ENCODE results near the gene NFE2L2.
"Not testable (repeated sequence)": the region's sequence is repeated elsewhere in the genome, so short reads cannot be mapped to it uniquely, and the experiment has no call there.

NFE2L2 gene

DNA sequence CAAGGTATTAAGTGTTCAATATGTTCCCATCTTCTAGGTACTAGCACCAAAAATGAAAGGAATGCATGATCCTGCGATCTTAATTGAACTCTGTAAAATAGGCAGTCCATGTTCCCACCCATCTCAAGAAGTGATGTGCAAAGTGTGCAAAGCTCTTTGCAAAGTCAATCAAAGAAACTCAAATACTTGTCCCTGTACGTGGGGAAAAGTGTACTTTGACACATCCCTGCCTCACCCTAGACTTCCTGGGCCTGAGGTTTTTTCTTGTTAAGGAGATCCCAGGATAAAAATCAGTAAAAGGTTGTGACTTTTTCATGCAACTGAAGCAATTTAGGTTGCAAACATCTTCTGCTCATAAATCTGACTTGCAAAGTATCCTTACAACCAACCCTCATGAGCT is 26.6 kb downstream of the NFE2L2 start:
- no peak for DNase-seq (ENCODE audit: low read depth in 2 of 2)

DNA sequence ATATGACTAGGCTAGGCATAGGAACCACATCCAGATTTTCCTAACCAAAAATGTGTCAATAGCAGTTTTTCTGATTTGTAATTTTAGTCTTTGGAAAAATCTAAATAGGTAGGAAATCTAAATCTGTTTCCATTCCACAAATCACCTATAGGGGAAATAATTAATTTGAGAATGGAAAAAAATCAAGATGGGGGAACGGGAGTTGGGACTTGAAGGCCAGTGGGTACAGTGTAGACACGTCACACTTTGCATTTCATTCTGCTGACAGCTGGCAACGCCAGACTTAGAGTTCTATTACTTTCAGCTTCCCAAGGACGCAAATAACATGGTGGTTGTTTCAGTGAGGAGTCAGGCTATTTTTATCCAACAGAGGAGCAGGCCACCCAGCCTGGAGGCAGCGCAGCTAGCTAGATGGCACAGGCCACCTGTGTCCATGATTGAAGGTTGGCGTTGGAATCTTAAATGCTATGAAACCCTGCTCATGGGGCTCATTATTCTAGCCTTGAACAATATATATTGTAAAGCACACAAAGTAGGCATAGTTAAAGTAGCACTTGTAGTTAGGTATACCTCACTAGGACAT is 28.6 kb downstream of the NFE2L2 start:
- no peak for DNase-seq (ENCODE audit: low read depth in 2 of 2)

DNA sequence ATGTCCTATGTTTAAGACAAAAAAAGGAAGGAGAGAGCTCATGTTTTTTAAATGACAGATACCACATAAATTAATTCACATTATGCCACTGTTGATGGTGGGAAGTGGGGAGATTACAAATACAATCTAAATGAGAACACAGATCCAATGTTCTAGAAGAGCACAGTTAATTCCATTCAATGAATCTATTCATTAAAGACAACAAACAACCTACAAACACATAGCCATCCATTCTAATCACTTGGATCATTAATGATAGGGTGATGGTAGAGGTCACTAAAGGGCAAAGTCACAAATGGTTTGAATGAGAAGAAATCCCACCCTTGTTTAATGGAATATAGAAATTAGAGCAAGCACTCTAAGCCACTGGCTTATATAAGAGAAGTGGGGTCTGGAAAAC is 30.3 kb downstream of the NFE2L2 start:
- no peak for DNase-seq (ENCODE audit: low read depth in 2 of 2)

DNA sequence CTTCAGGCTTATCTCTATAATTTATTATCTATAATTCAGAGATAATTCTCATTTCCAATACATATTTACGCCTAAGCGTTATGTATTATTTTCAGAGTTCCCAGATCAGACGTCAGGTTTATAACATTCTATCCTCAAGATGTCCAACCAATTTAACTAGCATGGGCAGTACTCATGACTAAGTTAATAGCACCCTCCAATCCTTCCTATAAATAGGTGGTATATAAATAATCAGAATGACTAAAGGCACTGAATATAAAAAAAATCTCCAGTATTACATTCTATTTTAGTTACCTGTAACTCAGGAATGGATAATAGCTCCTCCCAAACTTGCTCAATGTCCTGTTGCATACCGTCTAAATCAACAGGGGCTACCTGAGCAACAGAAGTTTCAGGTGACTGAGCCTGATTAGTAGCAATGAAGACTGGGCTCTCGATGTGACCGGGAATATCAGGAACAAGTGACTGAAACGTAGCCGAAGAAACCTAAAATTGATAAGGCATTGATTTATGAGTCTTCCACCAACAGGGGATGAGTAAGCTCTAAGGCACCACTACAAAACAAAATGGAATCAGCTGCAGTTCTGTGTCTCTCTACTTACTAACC is 32.3 kb downstream of the NFE2L2 start:
- no peak for DNase-seq (ENCODE audit: low read depth in 2 of 2)

DNA sequence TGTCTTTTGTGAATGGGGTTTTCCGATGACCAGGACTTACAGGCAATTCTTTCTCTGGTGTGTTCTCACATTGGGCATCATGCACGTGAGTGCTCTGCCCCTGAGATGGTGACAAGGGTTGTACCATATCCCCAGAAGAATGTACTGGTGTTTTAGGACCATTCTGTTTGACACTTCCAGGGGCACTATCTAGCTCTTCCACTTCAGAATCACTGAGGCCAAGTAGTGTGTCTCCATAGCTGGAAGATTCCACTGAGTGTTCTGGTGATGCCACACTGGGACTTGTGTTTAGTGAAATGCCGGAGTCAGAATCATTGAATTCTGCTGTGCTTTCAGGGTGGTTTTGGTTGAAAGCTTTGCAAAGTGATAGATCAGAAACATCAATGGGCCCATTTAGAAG is 33.3 kb downstream of the NFE2L2 start:
- no peak for DNase-seq (ENCODE audit: low read depth in 2 of 2)

DNA sequence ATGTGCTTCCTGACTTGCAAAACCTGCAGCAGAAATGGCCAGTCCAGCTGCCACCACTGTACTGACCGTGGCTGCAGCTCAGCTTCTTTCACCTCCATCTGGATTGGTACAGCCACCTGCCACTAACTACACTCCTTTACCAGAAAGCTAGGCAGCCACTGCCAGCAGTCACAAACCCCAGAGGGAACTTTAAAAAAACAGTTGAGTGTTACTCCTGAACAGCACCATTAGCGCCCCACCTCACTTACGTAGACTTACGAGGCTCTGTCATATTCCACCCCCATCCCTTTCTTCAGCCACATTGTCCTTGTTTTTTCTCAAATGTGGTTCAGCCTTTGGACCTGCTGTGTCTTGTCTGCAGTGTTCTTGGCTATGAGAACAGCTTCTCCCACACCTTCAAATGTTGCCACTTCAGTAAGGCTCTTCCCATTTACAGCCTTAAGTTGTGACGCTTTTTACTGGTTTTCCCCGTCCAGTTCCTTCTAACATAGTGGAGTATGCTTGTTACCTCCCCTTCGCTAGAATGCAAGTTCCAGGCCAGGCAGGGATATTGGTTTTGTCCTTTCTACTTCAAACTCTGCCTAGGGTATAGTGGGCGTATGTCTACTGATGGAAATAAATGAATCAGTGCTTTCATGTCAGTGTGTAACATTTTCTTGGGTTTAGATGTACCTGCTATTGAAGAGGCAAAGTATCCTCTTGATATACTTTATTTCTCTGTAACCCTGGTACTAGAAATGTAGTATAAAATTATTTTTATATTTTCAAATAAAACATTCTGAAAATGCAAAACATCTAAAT is 34.9 kb downstream of the NFE2L2 start:
- DNase-seq (ENCODE audit: low read depth in 2 of 2) = no peak

DNA sequence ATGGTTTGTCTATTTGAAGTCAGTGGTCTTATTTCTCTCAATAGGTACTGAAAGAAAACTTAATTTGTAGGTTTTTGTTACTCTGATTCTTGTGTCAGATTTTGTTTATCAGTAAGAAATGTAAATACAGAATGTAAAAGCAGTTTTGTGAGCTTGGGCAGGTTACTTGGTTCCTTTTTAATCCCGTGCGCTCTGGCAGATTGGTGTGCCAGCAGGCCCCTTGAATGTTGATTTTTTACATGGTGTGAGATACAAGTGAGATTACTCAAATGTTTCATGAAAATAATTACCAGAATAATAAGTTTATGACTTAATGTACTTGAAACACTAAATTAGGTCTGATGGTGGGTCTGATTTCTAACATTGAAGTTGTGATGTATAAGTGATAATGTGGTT is 38.6 kb downstream of the NFE2L2 start:
- DNase-seq (ENCODE audit: low read depth in 2 of 2) = no peak

DNA sequence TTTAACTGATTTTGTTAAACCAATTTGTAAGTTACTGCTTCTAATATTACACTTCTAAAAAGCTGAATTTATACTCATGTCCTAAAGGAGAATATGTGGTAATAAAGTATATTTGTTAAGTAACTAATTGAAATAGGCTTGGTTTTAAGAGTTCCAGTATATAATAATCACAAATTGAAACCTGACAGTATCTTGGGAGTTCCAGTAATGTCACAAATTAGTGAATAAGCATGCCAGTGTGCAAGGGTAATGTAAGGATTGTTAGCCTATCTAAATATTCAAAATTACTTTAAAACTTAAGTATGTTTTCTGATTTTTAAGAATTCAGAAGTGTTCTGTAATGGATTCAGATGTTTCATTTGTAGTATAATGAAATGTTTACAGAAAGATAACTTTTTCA is 41.1 kb downstream of the NFE2L2 start:
- DNase-seq (ENCODE audit: low read depth in 2 of 2) = not testable (repeated sequence)

DNA sequence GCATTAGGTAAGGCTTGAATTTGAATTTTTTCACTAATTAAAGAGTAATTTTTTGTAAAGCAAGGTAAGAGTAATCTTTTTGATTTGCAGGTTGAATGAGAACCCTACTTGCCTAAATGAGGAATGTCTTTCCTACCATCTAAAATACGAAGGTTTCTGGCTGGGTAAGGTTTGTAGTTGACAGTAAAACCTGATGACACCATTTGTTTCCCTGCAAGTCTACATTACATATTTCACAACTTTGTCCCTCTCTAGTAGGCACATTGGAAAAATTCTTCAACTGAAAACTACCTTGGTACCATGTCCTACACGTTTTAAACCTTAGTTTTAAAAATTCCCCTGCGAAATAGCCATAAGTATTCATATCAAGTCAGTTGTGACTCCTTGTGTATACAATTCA is 42.6 kb downstream of the NFE2L2 start:
- no peak for DNase-seq (ENCODE audit: low read depth in 2 of 2)

DNA sequence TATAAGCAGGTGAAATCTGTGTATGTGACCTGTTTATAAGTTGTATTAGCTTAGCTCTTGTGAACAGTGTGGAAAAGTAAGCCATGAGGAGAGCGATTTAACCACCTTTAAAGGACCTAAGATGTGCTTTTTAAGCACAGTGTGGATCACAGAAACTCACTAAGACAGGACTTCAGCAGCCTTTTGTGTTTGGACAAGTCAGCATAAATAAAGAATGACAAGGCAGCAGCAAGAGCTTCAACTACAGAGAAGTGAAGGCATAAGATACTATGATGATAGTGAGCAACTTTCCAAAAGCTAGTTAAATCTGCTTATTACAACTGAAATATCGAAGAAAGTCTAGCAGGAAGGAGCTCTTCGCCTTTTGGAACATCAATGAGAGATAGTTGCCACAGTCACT is 43.0 kb downstream of the NFE2L2 start:
- DNase-seq (ENCODE audit: low read depth in 2 of 2) = no peak

DNA sequence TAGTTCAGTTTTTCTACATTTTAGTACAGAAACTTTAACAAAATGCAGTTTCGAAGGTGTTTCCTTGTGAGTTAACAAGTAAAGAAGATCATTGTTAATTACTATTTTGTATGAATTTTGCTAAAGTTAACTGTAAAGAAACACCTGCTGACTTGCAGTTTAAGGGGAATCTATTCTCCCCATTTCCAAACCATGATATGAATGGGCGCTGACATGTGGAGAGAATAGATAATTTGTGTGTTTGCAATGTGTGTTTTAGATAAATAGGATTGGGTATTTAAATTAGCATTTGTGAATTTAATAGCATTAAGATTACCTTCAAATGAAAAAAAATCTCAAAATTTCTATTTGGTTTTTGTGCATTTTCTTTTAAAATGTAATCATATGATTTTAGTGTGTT is 44.7 kb downstream of the NFE2L2 start:
- not testable (repeated sequence) for DNase-seq (ENCODE audit: low read depth in 2 of 2)

DNA sequence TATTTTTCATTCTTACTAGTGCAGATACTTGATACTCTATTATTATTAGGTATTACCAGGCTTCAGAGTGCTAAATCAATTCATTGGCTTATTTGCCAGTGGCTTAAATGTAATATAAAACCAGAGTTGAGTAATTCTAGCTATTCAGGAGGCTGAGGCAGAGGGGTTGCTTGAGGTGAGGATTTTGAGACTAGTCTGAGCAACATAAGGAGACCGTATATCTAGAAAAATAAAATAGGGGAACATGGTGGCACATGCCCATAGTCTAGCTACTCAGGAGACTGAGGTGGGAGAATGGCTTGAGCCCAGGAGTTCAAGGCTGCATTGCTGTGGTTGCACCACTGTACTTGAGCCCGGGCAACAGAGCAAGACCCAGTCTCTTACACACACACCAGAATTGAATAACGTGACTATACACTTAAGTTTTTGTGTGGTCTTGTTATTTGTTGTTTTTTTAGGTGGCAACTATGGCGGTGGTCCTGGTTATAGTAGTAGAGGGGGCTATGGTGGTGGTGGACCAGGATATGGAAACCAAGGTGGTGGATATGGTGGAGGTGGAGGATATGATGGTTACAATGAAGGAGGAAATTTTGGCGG is 47.2 kb downstream of the NFE2L2 start:
- DNase-seq (ENCODE audit: low read depth in 2 of 2) = no peak

DNA sequence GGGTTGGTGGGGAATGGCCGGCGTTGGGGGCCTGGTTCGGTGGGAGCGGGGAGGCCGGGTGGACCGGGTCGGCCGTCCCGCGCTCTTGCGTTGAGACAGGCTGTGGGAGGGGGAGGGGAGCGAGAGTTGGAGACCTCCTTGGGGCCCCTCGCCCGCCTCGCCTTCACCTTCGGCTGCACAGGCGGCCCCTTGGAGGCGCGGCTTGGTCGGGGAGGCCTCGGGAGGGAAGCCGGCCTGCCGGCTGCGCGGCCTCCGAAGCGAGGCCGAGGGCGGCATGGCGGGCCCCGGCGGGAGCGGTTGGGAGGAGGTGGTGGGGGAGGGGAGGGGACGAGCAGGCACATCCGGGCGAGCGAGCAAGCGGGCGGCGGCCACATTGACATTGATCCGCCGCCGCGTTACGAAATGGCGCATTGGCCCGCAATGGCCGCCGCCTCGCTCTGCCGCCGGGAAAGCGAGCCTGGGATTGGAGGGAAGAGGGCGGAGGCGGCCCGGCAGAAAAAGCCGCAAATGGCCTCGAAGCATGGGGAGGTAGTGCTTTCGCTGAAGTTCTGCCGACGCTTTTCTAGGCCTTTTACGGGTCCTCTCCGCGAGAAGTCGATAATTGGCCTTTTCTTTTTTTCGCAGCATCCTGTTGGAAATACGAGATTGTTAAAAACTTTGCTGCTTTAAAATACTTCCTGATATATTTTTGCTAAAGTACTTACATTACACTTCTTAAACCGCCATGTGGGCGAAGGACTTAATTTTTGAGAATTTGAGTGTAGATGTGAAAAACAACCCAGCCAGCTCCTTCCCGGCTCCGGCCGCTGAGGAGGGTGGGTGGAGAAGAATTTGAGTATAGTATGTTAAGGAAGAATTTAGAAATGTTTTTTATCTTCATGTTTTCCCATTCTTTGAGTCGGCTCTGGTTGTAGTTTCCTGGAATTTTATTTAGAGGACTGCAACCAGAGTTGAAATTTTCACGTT is 51.4 kb downstream of the NFE2L2 start:
- DNase-seq (ENCODE audit: low read depth in 2 of 2) = peak; percentile 81 to 90

DNA sequence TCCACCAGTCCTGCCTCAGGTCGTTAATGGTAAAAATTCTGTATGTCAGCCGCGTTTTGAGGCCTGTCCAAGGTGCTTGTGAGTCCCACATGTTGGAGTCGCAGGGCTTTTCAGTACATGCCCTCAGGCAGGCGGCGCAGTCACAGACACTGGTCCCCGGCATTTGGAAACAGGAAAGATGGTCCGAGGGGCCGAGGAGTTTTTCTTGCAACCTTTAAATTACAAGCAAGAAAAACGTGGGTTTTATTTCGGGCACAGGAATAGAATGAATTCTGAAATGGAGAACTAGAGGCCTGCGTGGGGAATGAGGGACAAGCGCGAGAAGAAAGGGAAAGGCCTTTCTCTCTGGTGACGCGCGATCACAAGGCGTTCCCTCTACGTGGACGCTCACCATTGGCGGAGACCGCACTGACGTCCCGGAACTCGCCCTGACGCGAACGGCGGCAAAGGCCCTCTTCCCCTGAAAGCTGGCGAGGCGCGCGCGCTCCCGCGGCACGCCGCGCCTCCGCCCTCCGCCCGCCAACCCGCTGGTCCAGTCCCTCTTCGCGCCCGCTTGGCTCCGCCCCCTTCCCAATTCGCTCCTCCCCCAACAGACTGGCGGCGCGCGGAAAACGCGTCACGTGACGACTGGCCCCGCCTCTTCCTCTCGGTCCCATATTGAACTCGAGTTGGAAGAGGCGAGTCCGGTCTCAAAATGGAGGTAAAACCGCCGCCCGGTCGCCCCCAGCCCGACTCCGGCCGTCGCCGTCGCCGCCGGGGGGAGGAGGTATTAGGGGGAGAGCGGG is 52.2 kb downstream of the NFE2L2 start, which contains the start of gene HNRNPA3:
Gene HNRNPA3 (plus strand): TSS at position 689 of the 785 bp plus-strand sequence. CDS start 6 bp downstream, at position 695.
- peak; percentile 97 to 99 for DNase-seq (ENCODE audit: low read depth in 2 of 2)

DNA sequence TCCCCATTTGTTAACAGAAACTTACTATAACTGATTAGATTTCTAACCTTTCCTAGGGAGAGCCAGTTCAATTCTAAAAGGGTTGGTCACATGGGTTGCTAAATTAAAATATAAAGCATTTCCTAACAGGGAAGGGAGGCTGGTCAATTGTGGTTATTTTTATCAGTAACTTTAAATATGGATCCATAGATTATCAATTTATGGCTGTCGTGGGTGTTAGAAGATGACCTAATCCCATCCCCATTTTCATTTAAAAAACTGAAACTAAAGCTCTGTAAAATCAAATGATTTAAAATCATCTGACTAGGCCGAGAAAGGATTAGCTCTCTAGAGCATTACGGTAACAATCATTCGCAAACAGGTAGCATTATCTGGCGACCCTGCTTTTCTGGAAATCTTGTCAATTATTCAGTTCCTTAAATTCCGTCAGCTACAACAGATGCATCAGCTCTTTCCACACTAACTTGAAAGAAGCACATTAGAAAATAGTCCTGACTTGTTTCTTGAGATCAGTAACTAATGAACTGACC is 52.9 kb downstream of the NFE2L2 start:
- no peak for DNase-seq (ENCODE audit: low read depth in 2 of 2)

DNA sequence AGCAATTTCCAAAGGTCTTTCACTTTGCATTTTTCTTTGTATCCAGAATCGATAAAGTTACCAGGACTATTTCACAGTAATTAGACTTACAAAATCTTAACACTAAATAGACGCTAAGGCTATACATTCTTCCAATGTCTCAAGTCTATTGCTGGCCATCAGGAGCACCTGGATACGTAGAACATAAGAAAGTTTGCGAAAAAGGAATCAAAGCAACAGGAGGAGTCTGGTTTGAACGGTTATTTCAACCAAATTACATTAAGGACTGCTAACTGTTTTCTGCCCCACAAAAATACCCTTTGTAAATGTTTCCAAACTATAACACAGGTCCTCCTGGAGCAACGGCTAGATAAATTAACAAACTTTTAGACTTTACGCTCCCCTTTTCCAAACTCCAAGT is 53.4 kb downstream of the NFE2L2 start:
- no peak for DNase-seq (ENCODE audit: low read depth in 2 of 2)

DNA sequence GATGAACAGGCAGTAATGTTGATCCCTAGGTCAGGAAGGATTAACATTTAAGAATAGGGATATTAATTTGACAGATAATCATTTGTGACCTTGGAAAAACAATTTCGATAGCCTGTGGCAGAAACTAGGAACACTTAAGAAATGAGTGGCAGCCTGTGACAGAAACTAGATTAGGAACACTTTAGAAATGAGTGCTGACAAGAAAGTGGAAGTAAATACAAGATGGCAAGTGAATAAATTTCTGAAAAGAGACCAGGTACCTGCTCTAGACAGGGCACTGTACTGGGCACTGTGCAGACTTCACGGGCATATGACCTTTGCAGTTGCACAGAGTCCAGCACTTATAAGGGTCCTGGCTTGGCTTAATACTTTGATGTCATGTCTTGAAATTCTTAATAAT is 57.4 kb downstream of the NFE2L2 start:
- DNase-seq (ENCODE audit: low read depth in 2 of 2) = no peak

DNA sequence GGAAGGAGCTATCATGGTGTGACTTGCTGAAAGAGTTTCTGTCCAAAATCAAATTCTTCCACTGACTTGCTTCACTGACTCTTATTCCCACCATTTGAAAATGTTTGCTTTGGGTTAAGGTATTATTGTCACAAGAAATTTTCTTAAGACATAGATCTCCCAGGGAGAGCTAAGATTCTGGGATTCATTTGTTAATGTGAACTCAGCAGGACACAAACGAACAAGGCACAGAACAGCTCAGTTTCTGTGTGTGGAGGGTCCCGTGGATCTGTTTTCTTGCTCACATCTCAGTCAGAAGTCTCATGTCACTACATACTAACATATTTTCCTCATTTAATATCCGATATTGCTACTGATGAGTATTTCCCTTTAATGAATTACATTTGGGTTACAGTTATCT is 60.1 kb downstream of the NFE2L2 start:
- DNase-seq (ENCODE audit: low read depth in 2 of 2) = no peak

DNA sequence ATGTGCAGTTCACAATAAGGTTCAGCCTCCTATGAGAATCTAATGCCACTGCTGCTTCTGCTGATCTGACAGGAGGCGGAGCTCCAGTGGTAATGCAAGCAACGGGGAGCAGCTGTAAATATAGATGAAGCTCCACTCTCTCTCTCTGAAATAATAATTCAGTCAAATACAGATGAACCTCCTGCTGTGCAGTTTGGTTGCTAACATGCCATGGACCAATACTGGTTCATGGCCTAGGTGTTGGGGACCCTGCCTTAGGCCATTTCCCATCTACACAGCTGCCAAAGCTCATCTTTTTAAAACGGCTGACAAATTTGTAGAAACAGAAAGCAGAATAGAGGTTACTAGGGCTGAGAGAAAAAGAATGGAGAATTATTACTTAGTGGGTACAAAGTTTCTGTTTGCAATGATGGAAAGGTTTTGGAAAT is 62.6 kb downstream of the NFE2L2 start:
- no peak for DNase-seq (ENCODE audit: low read depth in 2 of 2)

DNA sequence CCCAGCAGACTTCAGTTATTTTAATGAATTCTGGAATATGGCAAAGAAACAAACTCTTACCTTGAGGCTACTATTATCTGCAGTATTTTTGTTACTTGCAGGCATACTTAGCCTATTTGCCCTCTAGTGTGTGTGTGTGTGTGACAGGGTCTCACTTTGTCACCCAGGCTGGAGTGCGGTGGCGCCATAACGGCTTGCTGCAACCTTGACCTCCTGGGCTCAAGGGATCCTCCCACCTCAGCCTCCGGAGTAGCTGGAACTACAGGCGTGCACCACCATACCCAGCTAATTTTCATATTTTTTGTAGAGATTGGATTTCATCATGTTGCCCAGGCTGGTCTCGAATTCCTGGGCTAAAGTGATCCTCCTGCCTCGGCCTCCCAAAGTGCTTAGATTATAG is 64.1 kb downstream of the NFE2L2 start:
- not testable (repeated sequence) for DNase-seq (ENCODE audit: low read depth in 2 of 2)

All from stimulated activated CD8-positive, alpha-beta memory T cell treated with anti-CD3 and anti-CD28 coated beads, Interleukin-7, amount 100 ng/mL, for 4 hours (primary cell).